ENCODE measurements around the gene ERP44.
"Not testable (repeated sequence)": the region's sequence is repeated elsewhere in the genome, so short reads cannot be mapped to it uniquely, and the experiment has no call there.

The ERP44 gene

DNA sequence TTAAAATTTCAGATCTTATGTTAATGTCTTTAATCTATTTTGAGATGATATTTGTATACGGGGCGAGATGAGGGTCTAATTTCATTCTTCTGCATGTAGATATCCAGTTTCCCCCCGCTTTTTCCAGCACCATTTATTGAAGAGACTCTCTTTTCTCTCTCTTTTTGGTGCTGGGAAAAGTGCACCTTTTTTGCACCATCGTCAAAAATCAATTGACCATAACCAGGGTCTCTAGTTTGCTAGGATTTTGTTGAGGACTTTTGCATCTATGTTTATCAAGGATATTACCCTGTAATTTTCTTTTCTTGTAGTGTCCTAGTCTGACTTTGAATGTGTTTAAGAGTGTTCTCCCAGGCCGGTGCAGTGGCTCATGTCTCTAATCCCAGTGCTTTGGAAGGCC lies 99.0 kb downstream of the ERP44 start:
- TF ChIP-seq, protein P1, sequence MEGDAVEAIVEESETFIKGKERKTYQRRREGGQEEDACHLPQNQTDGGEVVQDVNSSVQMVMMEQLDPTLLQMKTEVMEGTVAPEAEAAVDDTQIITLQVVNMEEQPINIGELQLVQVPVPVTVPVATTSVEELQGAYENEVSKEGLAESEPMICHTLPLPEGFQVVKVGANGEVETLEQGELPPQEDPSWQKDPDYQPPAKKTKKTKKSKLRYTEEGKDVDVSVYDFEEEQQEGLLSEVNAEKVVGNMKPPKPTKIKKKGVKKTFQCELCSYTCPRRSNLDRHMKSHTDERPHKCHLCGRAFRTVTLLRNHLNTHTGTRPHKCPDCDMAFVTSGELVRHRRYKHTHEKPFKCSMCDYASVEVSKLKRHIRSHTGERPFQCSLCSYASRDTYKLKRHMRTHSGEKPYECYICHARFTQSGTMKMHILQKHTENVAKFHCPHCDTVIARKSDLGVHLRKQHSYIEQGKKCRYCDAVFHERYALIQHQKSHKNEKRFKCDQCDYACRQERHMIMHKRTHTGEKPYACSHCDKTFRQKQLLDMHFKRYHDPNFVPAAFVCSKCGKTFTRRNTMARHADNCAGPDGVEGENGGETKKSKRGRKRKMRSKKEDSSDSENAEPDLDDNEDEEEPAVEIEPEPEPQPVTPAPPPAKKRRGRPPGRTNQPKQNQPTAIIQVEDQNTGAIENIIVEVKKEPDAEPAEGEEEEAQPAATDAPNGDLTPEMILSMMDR (conservative IDR thresholded peaks at IDR 0.05; ENCODE audit: low read depth, low read length), result no peak
- no peak for DNase-seq (ENCODE audit: low read depth)
- H3K4me3 ChIP-seq (ENCODE audit: low read length), result no peak overlapping the region

DNA sequence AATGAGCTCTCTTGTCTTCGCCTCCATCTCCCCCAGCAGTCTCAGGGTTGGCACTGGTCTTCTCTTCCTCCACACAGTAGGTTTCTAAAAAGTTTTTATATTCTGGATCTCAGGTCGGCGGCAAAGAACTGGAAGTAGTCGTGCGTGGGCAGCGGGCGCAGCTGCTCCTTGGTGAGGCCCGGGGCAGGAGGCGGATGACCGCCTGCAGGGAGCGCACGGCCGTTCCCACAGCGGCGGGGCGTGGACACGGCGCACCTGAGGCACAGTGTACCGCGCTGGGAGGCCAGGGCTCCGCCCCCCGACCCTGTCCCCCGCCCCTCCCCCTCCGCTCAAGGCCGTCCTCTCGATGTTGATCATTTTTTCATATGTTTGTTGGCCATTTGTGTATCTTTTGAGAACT lies 99.9 kb downstream of the ERP44 start:
- no peak overlapping the region for H3K4me3 ChIP-seq (ENCODE audit: low read length)
- TF ChIP-seq, protein P1 (conservative IDR thresholded peaks at IDR 0.05; ENCODE audit: low read depth, low read length), result no peak
- DNase-seq (ENCODE audit: low read depth), result no peak

DNA sequence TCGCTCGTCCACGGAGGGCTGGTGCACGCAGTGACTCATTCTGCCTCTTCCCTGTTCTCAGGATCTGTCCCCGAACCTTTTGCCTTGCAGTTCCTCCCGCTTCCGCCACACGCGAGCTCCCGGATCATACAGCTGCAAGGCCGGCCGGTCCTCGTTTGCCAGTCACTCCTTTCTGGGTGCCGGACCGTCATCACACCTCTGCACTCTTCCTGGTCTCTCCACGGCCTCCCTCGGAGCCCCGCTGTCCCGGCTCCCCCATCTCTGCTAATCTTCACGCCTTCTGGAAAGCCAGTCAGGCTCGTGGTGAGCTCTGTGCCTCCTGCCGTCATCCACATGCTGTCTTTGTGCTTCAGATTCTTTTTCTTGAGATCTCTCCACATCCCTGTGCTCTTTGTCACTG lies 100.5 kb downstream of the ERP44 start:
- TF ChIP-seq, protein P1 (conservative IDR thresholded peaks at IDR 0.05; ENCODE audit: low read depth, low read length), result no peak
- no peak overlapping the region for H3K4me3 ChIP-seq (ENCODE audit: low read length)
- no peak for DNase-seq (ENCODE audit: low read depth)

DNA sequence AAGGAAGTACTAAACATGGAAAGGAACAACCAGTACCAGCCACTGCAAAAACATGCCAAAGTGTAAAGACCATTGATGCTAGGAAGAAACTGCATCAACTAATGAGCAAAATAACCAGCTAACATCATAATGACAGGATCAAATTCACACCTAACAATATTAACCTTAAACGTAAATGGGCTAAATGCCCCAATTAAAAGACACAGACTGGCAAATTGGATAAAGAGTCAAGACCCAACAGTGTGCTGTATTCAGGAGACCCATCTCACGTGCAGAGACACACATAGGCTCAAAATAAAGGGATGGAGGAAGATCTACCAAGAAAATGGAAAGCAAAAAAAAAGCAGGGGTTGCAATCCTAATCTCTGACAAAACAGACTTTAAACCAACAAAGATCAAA lies 108.3 kb downstream of the ERP44 start:
- H3K4me3 ChIP-seq (ENCODE audit: low read length); DNase-seq (ENCODE audit: low read depth): not testable (repeated sequence)

DNA sequence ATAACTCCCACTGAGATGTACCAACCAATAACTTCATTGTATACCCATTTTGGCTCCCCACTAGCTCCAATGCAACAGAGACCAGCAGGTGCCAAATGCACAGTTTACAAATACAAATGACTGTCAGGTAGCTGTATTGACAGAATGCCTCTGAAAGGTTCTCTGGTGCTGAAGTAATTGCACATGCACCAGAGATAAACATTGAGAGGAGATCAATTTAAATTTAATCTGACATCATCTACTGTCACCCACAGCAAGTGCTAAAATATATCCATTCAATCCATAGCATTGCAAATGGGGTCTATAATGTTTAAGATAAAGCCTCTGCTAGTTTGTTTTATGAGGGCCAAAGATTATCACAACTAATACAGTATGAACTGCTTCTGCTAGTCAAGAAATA lies 112.2 kb downstream of the ERP44 start:
- TF ChIP-seq, protein P1 (conservative IDR thresholded peaks at IDR 0.05; ENCODE audit: low read depth, low read length), result no peak
- H3K4me3 ChIP-seq (ENCODE audit: low read length), result no peak overlapping the region
- no peak for DNase-seq (ENCODE audit: low read depth)

DNA sequence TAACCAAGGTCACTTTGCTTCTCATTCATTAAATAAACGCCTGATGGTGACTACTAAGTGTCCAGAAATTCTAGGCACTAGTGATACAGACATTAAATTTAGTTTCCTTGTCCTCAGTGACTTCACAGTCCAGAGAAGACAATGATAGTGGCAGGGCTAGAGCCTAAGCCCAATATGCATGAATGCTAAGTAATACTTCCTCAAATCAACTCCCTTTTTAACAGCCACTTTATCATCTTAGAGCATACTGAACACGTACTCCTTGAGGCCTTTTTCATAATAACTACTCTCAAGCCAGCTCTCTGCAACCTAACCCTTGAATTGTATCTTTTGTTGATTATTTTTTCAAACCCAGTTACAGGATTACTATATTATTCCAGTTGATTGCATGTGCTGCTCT lies 118.2 kb downstream of the ERP44 start:
- TF ChIP-seq, protein P1 (conservative IDR thresholded peaks at IDR 0.05; ENCODE audit: low read depth, low read length), result no peak
- no peak for DNase-seq (ENCODE audit: low read depth)
- H3K4me3 ChIP-seq (ENCODE audit: low read length), result no peak overlapping the region

DNA sequence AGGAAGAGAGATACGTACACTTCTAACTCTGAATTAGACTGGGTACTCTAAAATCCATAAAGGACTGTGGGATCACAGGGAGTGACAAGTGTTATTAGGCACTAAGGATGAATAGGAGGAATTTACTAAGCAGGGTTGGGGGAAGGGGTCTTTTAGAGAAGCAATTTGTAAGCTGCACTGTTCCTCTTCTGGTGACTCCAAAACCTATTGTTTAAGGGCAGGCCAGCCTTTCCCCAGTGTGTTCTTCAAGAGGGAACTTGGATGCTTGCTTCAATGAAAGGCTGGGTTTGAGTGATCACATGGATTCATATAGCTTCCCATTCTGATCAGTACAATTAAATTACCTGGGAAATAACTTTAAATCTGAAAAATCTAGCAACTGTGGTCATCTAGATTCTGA lies 120.6 kb downstream of the ERP44 start:
- DNase-seq (ENCODE audit: low read depth), result no peak
- no peak overlapping the region for H3K4me3 ChIP-seq (ENCODE audit: low read length)
- TF ChIP-seq, protein P1 (conservative IDR thresholded peaks at IDR 0.05; ENCODE audit: low read depth, low read length), result no peak
